ENCODE results near the gene ACAA1.
"Not testable (repeated sequence)": the region's sequence is repeated elsewhere in the genome, so short reads cannot be mapped to it uniquely, and the experiment has no call there.

The ACAA1 gene

DNA sequence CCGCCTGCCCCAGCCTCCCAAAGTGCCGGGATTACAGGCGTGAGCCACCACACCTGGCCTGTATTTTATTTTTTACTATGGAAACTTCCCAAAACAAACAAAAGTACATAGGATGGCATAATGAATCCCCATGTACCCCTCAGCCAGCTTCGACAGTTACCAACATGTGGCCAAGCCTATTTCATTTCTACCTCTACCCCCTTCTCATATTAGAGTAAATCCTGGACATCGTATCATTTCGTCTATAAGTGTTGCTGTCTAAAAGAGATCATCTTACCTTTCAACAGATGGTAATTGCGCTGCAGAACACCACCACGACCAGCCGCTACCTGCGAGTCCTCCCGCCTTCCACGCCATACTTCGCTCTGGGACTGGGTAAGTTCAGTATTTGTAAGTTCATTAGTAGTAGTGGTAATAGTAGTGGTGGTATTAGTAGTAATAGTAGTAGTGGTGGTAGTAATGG lies 53.0 kb downstream of the ACAA1 start:
- DNase-seq (ENCODE audit: low read depth in 4 of 4, low spot score in 1 of 4): no peak

GRCh38 chr3:38083254-38083653 lies 53.7 kb downstream of the ACAA1 start:
- not testable (repeated sequence) for DNase-seq (ENCODE audit: low read depth in 4 of 4, low spot score in 1 of 4)

GRCh38 chr3:38082296-38082695 lies 54.6 kb downstream of the ACAA1 start:
- DNase-seq (ENCODE audit: low read depth in 4 of 4, low spot score in 1 of 4): not testable (repeated sequence)

DNA sequence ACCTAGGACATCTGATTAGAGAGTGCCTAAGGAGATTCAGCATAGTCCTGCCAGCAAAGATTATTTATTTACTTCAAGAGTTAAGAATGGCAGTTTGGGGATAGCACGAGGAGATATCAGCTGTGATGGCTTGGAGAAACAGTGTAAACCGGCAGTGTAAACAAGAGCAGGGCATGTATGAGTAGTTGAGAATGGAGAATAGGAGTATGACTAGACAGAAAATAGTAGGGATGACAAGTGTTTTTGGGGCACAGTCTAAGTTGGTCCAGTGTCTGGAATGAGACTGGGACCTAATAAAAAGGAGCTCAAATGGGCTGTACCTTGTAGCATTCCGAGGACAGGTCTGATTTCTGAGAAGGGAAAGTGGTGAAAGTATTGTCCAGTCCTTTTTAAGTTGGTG lies 59.9 kb downstream of the ACAA1 start:
- DNase-seq (ENCODE audit: low read depth in 4 of 4, low spot score in 1 of 4): not testable (repeated sequence)

Measured in stimulated activated CD4-positive, alpha-beta T cell treated with anti-CD3 and anti-CD28 coated beads, Interleukin-1b, Interleukin-23, amount 100 ng/mL, for 24 hours (primary cell).